Measurements from ENCODE around the gene L3MBTL4.
"Not testable (repeated sequence)": the region's sequence is repeated elsewhere in the genome, so short reads cannot be mapped to it uniquely, and the experiment has no call there.

Gene L3MBTL4

DNA sequence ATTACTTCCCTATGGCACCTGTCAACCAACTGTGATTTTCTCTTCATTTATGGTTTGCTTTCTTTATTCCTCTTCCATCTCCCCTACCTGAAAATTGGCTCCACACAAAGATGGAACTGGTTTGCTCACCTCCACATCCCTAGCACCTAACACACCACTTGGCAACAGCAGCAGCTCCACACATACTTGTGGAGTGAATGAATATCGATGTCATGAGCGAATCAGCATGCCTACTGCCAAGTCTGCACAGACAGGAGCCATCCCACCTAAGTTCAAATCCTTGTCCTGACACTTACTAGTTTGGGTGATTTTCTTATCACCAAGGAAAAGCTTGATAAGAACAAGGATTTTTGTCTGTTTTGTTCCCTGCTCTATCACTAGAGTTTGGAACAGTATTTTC lies 328.0 kb downstream of the L3MBTL4 start:
- H3K27ac ChIP-seq, result no peak overlapping the region
- no peak for TF ChIP-seq CTCF (IDR thresholded peaks at IDR 0.05; ENCODE audit: low read depth, low read length)
- H3K27me3 ChIP-seq (ENCODE audit: insufficient read depth, low read depth, severe bottlenecking), result peaks cover 3% of the 10 kb centered on the region
- DNase-seq, result no peak
- H3K9me3 ChIP-seq (ENCODE audit: severe bottlenecking), result no peaks in the 10 kb centered on the region
- H3K4me3 ChIP-seq (ENCODE audit: low read depth, low read length), result no peak overlapping the region
- no peaks in the 10 kb centered on the region for H3K36me3 ChIP-seq

DNA sequence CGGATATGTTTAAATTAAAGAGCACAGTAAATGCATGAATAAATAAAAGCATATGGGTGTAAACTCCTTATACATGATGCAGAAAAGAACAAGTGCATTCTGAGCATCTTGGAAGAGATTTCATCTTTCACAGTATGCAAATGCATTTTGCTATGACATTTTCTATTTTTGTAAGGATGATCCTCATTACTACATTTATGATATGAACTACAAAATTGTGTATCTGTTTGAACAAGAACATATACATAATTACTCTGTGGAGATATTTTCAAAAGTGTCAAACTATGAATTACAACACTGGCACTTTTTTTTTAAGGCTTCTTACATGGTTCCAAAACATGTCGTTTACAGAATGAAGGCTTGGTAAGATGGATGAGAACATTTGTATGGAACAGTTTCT lies 335.3 kb downstream of the L3MBTL4 start:
- no peak overlapping the region for H3K27ac ChIP-seq
- no peaks in the 10 kb centered on the region for H3K9me3 ChIP-seq (ENCODE audit: severe bottlenecking)
- no peak for DNase-seq
- no peak for TF ChIP-seq CTCF (IDR thresholded peaks at IDR 0.05; ENCODE audit: low read depth, low read length)
- H3K36me3 ChIP-seq, result no peaks in the 10 kb centered on the region
- H3K4me3 ChIP-seq (ENCODE audit: low read depth, low read length), result no peak overlapping the region
- peaks cover 7% of the 10 kb centered on the region for H3K27me3 ChIP-seq (ENCODE audit: insufficient read depth, low read depth, severe bottlenecking)

GRCh38 chr18:6078877-6079276 lies 335.8 kb downstream of the L3MBTL4 start:
- Histone ChIP-seq H3K36me3 (no peaks in the 10 kb centered on the region), H3K27me3 (ENCODE audit: insufficient read depth, low read depth, severe bottlenecking) (peaks cover 7% of the 10 kb centered on the region), H3K4me3 (ENCODE audit: low read depth, low read length) (no peak overlapping the region), H3K27ac (no peak overlapping the region), H3K9me3 (ENCODE audit: severe bottlenecking) (no peaks in the 10 kb centered on the region)
- no peak for DNase-seq
- no peak for TF ChIP-seq CTCF (IDR thresholded peaks at IDR 0.05; ENCODE audit: low read depth, low read length)

DNA sequence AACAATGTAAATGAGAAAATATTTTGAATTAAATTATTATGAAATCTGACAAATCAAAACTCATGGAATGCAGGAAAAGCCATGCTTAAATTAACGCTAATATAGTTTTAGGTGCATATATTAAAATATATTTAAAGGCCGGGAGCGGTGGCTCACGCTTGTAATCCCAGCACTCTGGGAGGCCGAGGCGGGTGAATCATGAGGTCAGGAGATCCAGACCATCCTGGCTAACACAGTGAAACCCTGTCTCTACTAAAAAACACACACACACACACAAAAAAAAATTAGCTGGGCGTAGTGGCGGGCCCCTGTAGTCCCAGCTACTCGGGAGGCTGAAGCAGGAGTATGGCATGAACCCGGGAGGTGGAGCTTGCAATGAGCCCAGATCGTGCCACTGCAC lies 342.3 kb downstream of the L3MBTL4 start:
- not testable (repeated sequence) for H3K9me3 ChIP-seq (ENCODE audit: severe bottlenecking); H3K27ac ChIP-seq; H3K27me3 ChIP-seq (ENCODE audit: insufficient read depth, low read depth, severe bottlenecking); H3K4me3 ChIP-seq (ENCODE audit: low read depth, low read length); H3K36me3 ChIP-seq; DNase-seq

- no peak for DNase-seq
These were observed 345.2 kb downstream of the L3MBTL4 start for GRCh38 chr18:6069539-6069938.

GRCh38 chr18:6069103-6069502 lies 345.6 kb downstream of the L3MBTL4 start:
- TF ChIP-seq CTCF (IDR thresholded peaks at IDR 0.05; ENCODE audit: low read depth, low read length), result no peak
- Histone ChIP-seq H3K27me3 (ENCODE audit: insufficient read depth, low read depth, severe bottlenecking) (no peaks in the 10 kb centered on the region), H3K9me3 (ENCODE audit: severe bottlenecking) (no peaks in the 10 kb centered on the region), H3K36me3 (no peaks in the 10 kb centered on the region), H3K4me3 (ENCODE audit: low read depth, low read length) (no peak overlapping the region), H3K27ac (no peak overlapping the region)
- DNase-seq, result no peak

More at GRCh38 chr18:6069539-6069938, 345.2 kb downstream of the L3MBTL4 start:
- no peaks in the 10 kb centered on the region for H3K36me3 ChIP-seq
- H3K4me3 ChIP-seq (ENCODE audit: low read depth, low read length), result no peak overlapping the region
- no peaks in the 10 kb centered on the region for H3K27me3 ChIP-seq (ENCODE audit: insufficient read depth, low read depth, severe bottlenecking)
- H3K9me3 ChIP-seq (ENCODE audit: severe bottlenecking), result no peaks in the 10 kb centered on the region
- no peak for TF ChIP-seq CTCF (IDR thresholded peaks at IDR 0.05; ENCODE audit: low read depth, low read length)
- no peak overlapping the region for H3K27ac ChIP-seq

Measured in WERI-Rb-1 (cell line).